ENCODE measurements around the gene KDM5B.

Gene KDM5B

DNA sequence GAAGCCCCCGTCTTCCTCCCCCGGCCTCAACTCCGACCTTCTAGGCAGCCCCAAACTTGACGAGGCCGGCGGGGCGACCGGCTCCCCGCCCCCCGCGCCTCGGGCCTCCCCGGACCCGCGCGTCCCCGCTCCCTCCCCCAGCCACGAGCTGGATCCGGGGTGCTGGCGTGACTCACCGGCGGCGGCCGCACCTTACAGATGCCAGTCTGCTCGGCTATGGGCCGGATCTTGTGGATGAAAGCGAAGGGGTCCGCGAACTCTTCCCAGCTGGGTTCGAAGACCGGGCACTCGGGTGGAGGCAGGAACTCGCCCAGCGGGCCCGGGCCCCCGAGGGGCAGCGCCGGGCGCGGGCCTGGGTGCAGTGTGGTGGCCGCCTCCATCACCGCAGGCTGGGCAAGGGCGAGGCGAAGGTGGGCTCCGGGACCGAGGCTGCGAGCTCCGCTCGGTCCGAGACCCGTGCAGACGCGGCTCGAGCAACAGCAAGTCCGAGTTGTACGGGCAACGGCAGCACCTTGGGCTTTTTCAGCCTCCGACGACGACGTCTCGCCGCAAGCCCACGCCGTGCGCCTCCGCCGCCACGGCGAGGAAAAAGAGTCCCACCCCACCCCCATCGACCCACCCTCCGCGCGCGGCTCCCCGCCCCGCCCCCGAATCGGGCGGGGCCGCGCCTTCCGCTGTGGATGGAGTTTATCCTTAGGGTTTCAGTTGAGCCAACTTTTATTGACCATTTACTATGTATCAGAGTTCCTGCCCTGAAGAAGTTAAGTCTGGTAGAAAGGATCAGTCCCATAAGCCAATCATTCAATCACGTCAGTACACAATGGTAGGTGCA is at the start of gene KDM5B:
Gene KDM5B (minus strand): TSS at position 496 of the 832 bp plus-strand sequence. CDS start 116 bp downstream, at position 380.
- Mint-ChIP-seq H3K4me3 (peak within 1 kb of the TSS; percentile 89), H3K36me3 (ENCODE audit: low read depth) (no peaks in the 10 kb centered on the region), H3K27ac (peak within 1 kb of the TSS; percentile 67), H3K4me1 (ENCODE audit: low read depth) (peaks cover 73% of the 10 kb centered on the region), H3K27me3 (peaks cover 5% of the 10 kb centered on the region), H3K9me3 (no peaks in the 10 kb centered on the region)

DNA sequence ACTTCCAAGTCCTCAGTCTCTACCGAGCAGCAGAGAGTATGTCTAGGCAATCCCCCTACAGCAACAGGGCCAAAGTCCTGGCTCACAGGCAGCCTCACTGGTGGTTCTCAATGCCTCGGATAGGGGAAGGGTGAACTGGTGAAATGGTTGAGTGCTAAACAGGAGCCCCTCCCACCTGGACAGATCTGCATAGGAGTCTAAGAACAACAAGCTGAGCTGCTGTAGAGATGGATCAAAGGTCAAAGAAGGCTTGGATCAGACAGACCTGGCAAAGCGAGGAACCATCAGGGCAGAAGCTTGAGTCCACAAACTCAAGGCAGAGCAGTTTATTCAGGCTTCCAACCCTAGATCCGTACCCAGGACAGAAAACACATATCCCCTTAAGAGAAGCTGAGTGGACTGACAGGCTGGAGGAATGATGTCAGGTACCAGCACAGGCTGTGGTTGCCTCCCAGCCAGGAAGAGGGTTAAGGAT is 49.0 kb upstream of the KDM5B start:
- Mint-ChIP-seq H3K9me3 (no peaks in the 10 kb centered on the region), H3K36me3 (ENCODE audit: low read depth) (no peaks in the 10 kb centered on the region), H3K4me3 (no peak overlapping the region)

DNA sequence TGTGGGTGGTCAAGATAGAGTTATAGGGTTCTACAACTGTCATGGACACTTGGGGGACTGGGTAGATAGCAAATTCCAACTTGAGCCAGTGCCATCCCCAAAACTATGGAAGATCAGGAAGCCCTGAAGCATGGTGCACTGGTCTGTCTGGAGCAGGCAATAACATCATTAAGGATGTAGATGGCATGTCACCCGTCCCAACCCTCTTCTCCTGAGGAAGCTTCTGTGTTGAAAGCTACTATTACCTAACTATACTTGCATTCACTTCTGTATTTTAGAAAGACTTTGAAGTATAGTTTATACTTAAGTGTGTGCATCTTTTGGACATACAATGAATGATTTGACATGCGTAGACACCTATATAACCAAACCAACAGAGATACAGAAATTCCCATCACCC is 47.8 kb upstream of the KDM5B start:
- Mint-ChIP-seq H3K27ac (no peak overlapping the region), H3K9me3 (no peaks in the 10 kb centered on the region), H3K4me3 (no peak overlapping the region), H3K36me3 (ENCODE audit: low read depth) (no peaks in the 10 kb centered on the region), H3K27me3 (peaks cover 7% of the 10 kb centered on the region), H3K4me1 (ENCODE audit: low read depth) (no peaks in the 10 kb centered on the region)

More for the DNA sequence above, 49.0 kb upstream of the KDM5B start:
- Mint-ChIP-seq H3K27ac (no peak overlapping the region), H3K4me1 (ENCODE audit: low read depth) (peaks cover 9% of the 10 kb centered on the region), H3K27me3 (peaks cover 17% of the 10 kb centered on the region)

DNA sequence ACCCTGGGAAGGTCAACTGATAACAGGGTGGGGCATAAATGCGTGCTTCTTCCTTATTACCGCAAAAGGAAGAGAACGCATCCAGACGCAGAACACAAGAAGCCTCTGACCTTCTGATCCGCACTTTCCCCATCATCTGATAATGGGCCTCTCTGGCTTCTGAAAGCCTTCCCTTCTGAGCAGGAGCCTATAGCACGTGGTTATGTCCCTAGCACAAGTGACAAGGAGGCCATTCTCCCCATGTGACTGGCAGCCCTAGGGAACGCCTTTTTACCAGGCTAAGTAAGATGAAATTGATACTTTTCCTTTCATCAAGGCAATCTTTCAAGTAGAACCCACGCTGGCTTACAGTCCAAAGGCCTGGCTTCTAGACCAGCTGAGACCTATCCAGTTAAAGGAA is 46.6 kb upstream of the KDM5B start:
- H3K4me1 Mint-ChIP-seq (ENCODE audit: low read depth): no peaks in the 10 kb centered on the region
- H3K27ac Mint-ChIP-seq: no peak overlapping the region
- H3K9me3 Mint-ChIP-seq: no peaks in the 10 kb centered on the region

DNA sequence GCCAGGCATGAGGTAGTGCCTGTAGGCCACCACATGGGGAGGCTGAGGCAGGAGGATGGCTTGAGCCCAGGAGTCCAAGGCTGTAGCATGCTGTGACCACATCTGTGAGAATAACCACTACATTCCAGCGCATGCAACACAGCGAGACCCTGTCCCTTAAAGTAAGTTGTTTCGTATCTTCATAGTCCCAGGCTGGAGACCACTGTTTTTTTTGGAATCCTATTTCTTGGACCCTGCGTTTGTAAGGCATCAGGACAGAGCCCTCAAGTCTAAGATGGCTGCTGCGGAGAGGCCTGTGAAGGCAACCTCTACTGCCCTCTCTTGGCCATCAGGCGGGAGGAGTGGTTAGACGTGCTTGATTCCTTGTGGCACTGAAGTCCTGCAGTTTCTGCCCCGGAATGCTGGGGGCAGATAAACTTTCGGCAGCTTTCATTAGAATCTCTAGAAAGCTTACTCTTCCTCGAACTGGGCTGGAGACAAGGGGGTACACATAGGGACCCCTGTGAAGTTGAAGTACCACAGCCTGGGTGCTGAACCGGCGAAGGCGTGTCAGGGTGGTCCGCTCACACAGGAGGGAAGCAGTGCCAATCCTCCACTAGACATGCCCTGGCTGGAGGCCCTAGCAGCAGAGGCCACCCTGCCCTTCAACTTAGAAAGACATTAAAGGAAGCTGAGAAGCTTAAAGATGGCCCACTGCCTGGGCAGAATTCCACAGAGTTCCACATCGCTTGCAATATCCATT is 44.1 kb upstream of the KDM5B start:
- Mint-ChIP-seq H3K27me3 (no peaks in the 10 kb centered on the region), H3K27ac (no peak overlapping the region), H3K9me3 (no peaks in the 10 kb centered on the region)

More for the DNA sequence above, 46.6 kb upstream of the KDM5B start:
- H3K27me3 Mint-ChIP-seq: peaks cover 4% of the 10 kb centered on the region
- H3K4me3 Mint-ChIP-seq: no peak overlapping the region
- H3K36me3 Mint-ChIP-seq (ENCODE audit: low read depth): no peaks in the 10 kb centered on the region

DNA sequence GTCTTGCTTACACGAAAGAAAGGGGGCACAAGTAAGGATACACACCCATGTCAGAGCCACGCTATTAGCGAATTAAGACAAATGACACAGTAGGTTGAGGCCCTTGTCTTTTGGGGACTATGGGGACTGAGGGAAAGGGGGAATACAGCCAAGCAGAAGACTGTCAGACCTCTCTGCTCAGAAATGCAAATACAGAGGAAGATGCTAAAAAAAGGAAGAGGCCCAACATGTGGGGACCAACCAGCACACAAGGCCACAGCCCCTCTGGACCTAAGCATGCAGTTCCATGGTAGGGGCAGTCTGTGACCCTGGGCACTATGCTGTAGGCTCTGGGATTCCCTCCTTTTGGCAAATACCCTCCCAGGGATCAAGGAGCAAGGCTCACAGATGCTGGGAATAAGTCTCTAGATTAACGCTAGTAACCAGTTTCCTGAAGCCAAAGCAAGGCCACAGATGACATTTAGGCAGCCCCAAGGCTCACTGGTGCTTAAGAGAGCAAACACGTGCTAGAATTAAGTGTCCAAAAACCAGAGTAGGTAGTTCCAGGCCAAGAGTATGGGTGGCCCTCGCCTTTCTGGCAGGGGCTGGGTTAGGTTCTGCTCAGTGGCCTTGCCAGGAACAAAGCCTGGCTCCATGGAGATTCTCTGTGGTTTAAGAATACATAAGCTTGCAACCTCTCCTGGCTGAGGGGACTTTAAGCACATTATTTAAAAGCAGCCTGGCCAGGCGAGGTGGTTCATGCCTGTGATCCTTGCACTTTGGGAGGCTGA is 42.6 kb upstream of the KDM5B start:
- Mint-ChIP-seq H3K4me1 (ENCODE audit: low read depth) (peaks cover 5% of the 10 kb centered on the region), H3K36me3 (ENCODE audit: low read depth) (no peaks in the 10 kb centered on the region), H3K27me3 (peaks cover under 1% of the 10 kb centered on the region), H3K4me3 (no peak overlapping the region), H3K9me3 (no peaks in the 10 kb centered on the region), H3K27ac (no peak overlapping the region)

More for the DNA sequence above, 44.1 kb upstream of the KDM5B start:
- Mint-ChIP-seq H3K36me3 (ENCODE audit: low read depth) (no peaks in the 10 kb centered on the region), H3K4me1 (ENCODE audit: low read depth) (peaks cover 5% of the 10 kb centered on the region), H3K4me3 (no peak overlapping the region)

DNA sequence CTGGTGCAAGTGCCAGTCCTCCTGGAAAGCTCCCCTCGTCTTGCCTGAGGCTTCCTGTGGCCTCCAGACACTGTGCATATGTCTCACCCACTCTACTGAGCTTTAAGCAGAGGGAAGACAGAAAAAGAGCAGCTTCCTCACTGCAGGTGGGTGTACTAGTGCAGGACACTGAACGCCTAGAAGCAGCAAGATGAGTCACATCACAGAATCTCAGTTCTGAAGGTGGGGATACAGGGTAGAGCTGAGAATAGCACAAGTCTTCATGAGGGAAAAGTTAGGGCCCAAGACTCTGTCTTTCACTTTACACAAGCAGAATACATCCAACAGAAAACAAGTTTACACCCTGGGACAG is 39.9 kb upstream of the KDM5B start:
- H3K4me3 Mint-ChIP-seq: no peak overlapping the region
- H3K36me3 Mint-ChIP-seq (ENCODE audit: low read depth): no peaks in the 10 kb centered on the region
- H3K27ac Mint-ChIP-seq: no peak overlapping the region
- H3K27me3 Mint-ChIP-seq: peaks cover 4% of the 10 kb centered on the region
- H3K9me3 Mint-ChIP-seq: no peaks in the 10 kb centered on the region
- H3K4me1 Mint-ChIP-seq (ENCODE audit: low read depth): peaks cover 5% of the 10 kb centered on the region

DNA sequence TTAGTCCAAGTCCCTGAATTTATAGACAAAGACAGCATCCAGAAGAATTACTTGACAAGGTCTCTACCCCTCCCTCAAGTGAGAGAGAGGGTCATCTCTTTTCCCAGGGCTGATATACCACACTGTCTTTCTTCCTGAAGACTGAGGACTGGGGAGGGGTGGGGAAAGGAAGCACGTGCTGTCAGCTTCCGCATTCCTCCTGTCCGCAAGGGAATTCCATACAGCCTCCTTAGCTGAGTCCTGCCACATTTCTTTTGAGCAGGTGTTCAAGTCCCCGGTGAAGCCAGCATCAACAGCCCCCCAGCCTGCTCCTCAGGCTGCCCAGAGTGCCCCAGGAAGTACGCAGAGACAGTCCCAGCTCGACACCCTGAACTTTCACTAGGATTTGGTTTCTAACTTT is 36.7 kb upstream of the KDM5B start:
- Mint-ChIP-seq H3K36me3 (ENCODE audit: low read depth) (no peaks in the 10 kb centered on the region), H3K27ac (no peak overlapping the region), H3K4me1 (ENCODE audit: low read depth) (peaks cover 5% of the 10 kb centered on the region), H3K4me3 (no peak overlapping the region), H3K27me3 (peaks cover 4% of the 10 kb centered on the region), H3K9me3 (no peaks in the 10 kb centered on the region)

DNA sequence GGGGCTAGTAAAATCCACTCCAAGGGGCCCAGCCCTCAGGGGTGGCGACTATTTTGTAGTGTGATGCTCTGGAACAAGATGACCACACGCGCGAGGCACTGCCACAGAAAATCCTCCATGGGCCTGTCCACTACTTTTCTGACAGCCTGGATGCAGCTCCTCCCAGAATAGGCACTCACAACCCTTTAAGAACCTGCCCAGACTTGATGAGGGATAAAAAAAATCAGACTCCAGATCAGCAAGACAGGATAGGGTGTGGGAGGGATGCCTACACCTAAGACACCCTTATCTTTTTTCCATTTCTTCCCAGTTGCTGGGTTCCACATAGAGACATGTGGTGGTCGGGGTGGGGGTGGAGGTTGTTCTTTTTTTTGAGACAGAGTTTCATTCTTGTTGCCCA is 36.0 kb upstream of the KDM5B start:
- peaks cover 5% of the 10 kb centered on the region for H3K4me1 Mint-ChIP-seq (ENCODE audit: low read depth)
- no peak overlapping the region for H3K4me3 Mint-ChIP-seq
- no peak overlapping the region for H3K27ac Mint-ChIP-seq
- no peaks in the 10 kb centered on the region for H3K36me3 Mint-ChIP-seq (ENCODE audit: low read depth)
- peaks cover 4% of the 10 kb centered on the region for H3K27me3 Mint-ChIP-seq
- no peaks in the 10 kb centered on the region for H3K9me3 Mint-ChIP-seq

DNA sequence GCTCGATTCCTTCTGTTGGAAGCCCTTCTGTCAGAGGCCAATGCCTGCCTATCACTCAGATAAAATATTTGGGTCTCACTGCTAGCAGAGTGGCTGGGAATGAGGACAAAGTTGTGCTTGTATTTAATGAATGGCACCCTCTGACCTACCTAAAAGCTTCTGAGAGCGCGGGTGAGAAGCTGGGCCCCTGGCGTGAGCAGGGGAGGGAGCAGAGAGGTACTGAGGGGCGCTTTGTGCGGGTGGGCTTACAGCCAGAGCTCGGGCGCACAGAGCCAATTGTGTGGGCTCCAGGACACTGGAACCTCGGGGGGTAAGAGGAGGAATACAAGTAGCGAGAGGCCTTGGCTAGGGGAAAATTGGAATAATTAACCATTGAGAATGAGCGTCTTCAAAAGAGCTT is 34.9 kb upstream of the KDM5B start:
- Mint-ChIP-seq H3K36me3 (ENCODE audit: low read depth) (no peaks in the 10 kb centered on the region), H3K9me3 (no peaks in the 10 kb centered on the region), H3K4me1 (ENCODE audit: low read depth) (peaks cover 2% of the 10 kb centered on the region), H3K4me3 (no peak overlapping the region), H3K27ac (no peak overlapping the region), H3K27me3 (peaks cover 5% of the 10 kb centered on the region)

DNA sequence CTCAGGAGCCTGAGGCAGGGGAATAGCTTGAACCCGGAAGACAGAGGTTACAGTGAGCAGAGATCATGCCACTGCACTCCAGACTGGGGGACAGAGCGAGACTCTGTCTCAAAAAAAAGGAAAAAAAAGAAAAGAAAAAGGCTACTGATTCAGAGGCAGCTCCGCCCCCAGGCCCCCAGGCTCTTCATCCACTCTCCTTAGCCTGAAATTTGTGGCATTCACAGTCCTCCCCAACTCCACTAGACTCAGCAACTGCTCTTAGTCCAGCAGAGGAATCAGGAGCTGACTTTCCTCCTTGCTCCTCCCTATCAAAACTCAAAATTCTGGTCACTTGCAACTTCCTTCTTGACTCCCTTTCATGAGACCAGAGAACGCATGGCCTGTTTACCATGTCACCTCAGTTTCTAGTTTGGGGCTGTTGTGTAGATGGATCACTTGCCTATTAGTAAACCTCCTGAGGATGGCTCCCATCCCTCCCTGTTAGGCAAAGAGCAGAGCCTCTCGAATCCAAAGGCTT is 29.6 kb upstream of the KDM5B start:
- no peaks in the 10 kb centered on the region for H3K36me3 Mint-ChIP-seq (ENCODE audit: low read depth)
- no peak overlapping the region for H3K4me3 Mint-ChIP-seq
- peaks cover 10% of the 10 kb centered on the region for H3K27me3 Mint-ChIP-seq
- H3K9me3 Mint-ChIP-seq: no peaks in the 10 kb centered on the region
- peak overlapping the region; percentile 33 for H3K27ac Mint-ChIP-seq
- peaks cover 38% of the 10 kb centered on the region for H3K4me1 Mint-ChIP-seq (ENCODE audit: low read depth)

DNA sequence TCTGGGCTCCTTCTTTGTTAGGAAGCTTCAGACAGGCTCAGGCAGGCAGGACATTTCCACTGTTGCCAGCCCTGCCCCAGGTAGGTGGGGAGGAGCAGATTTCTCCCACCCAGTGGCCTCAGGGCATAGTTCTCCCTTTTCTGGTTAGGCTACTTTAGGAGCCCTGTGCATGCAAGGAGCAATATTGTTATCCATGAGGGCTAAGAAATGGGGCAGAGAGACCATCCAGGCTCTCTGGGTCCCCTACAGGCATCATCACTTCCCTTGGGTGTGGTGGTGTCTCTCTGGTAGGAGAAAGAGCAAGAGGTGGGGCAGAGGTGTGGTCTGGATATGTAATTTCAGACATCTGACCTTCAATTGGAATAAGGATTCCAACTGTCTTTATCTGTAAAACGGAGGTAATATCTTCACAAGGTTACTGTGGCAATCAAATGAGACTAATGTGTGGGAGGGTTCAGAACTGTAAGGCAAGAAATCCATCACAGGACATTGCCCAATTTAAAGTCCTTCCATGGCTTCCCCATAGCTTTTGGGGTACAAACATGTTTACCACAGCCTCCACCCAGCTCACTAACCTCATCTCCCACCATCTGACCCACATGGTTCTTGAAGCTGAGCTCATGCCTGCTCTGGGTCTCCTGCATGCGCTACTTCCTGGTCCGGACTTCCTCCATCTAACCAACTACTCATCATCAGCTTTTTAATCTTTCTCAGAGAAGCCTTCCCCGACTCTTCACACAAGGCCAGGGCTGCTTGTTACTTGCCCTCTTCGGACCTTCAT is 28.6 kb upstream of the KDM5B start:
- H3K4me1 Mint-ChIP-seq (ENCODE audit: low read depth): peaks cover 38% of the 10 kb centered on the region
- peak overlapping the region; percentile 7 for H3K27ac Mint-ChIP-seq
- no peaks in the 10 kb centered on the region for H3K36me3 Mint-ChIP-seq (ENCODE audit: low read depth)
- H3K4me3 Mint-ChIP-seq: no peak overlapping the region
- H3K27me3 Mint-ChIP-seq: peaks cover 10% of the 10 kb centered on the region
- H3K9me3 Mint-ChIP-seq: no peaks in the 10 kb centered on the region

DNA sequence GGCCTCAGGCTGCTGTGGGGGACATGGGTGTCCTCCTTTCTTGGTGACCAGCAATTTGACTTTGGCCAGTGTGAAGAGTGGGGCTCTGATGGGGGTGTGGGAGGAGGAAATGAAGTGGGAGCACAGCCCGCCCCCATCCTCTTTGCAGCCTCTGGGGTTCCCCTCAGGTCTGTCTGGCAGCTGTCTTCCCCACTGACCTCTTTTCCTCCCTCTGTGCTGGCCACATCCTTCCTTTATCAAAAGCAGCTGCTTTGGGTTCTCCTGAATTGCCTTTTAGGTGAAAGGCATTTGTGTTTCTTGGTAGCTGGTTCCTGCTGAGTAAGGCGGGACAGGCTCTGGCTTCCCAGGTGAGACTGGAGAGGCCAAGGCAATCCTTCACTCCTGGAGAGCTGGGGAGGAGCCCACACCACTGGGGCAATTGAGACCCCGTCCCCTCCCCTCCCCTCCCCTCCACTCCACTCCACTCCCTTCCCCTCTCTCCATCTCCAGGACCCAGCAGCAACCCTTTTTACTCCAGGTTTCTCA is 27.4 kb upstream of the KDM5B start:
- H3K27me3 Mint-ChIP-seq: peaks cover 10% of the 10 kb centered on the region
- peaks cover 38% of the 10 kb centered on the region for H3K4me1 Mint-ChIP-seq (ENCODE audit: low read depth)
- H3K36me3 Mint-ChIP-seq (ENCODE audit: low read depth): no peaks in the 10 kb centered on the region
- peak overlapping the region; percentile 26 for H3K27ac Mint-ChIP-seq
- H3K4me3 Mint-ChIP-seq: peak overlapping the region; percentile 26
- H3K9me3 Mint-ChIP-seq: no peaks in the 10 kb centered on the region
